SIG-M5 treated with dmso at 0.1 percent for 504 hours (cell line): ENCODE results near the gene ZBTB45.
"Not testable (repeated sequence)": the region's sequence is repeated elsewhere in the genome, so short reads cannot be mapped to it uniquely, and the experiment has no call there.

Source experiments
- DNase-seq: peaks from one replicate; lab custom pipeline; 2025; ENCODE audit not compliant: unreplicated experiment; lab: John Stamatoyannopoulos, UW

ZBTB45 gene

DNA sequence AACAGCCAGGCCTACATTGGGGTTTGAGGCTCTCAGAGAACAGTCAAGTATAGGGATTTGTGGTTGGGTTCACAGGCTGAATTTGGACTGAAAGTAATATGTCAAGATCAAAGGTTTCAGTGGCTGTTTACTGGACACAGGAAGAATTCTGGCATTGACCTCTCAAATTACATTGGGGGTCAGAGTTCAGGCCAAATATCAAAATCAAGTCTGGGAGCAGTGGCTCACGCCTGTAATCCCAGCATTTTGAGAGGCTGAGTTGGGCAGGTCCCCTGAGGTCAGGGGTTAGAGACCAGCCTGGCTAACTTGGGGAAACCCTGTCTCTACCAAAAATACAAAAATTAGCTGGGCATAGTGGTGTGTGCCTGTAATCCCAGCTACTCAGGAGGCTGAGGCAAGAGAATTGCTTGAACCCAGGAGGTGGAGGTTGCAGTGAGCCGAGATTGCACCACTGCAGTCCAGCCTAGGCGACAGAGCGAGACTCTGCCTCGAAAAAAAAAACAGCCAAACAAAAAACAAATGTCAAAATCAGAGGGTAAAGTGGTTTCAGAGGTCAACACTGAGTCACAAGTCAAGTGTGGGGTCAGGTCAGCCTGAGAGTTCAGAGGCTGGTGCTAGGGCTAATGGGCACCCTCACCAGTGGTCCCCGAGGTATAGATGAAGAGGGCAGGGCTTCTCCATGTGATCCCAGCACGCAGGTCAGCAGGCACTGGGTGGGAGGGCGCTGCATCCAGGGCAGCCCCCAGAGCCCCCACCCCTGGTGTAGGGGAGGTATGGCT is 9.3 kb downstream of the ZBTB45 start:
- no peak for DNase-seq

DNA sequence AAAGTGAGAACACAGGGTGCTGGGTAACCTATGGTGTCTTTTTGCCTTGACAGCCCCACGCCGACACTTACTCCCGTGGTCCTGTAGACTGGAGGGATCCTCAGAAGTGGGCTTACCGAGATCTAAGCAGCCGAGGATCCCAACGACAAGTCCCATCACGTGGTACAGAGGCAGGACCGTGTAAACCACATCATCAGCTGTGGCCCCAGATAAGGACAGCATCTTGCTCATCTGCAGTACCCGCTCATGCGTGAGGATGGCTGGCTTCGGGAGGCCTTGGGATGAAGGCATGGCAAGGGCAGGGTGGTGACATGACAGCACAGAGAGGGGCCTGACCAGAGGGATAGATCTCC is 9.9 kb downstream of the ZBTB45 start:
- no peak for DNase-seq

DNA sequence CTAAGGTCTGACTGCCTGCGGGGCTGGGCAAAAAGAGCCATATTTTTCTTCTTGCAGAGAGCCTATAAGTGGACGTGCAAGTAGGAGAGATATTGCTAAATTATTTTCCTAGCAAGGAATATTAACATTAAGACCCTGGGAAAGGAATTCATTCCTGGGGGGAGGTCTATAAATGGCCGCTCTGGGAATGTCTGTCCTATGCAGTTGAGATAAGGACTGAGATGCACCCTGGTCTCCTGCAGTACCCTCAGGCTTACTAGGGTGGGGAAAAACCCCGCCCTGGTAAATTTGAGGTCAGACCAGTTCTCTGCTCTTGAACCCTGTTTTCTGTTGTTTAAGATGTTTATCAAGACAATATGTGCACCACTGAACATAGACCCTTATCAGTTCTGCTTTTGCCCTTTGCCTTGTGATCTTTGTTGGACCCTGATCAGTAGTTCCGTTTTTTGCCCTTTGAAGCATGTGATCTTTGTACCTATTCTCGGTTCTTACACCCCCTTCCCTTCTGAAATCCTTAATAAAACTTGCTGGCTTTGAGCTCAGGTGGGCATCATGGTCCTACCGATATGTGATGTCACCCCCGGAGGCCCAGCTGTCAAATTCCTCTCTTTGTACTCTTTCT is 11.9 kb downstream of the ZBTB45 start:
- not testable (repeated sequence) for DNase-seq

DNA sequence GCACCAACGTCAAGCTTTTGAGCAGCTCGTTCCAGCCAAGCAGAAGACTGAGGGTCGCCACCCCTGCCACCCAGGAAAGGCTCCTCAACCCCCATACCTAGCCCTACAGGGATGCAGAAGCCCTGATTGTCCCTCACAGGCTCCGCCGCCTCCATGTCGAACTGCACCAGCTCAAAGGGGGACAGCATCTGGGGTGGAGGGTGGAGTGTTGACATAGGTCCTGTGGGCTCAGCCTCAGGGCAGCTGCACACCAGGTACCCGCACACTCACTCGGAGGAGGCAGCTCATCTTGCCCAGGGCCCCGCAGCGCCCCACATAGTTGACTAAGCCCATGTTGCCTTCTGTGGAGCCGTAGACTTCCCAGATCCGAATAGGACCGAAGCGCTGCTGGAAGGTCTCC is 19.4 kb downstream of the ZBTB45 start:
- no peak for DNase-seq

DNA sequence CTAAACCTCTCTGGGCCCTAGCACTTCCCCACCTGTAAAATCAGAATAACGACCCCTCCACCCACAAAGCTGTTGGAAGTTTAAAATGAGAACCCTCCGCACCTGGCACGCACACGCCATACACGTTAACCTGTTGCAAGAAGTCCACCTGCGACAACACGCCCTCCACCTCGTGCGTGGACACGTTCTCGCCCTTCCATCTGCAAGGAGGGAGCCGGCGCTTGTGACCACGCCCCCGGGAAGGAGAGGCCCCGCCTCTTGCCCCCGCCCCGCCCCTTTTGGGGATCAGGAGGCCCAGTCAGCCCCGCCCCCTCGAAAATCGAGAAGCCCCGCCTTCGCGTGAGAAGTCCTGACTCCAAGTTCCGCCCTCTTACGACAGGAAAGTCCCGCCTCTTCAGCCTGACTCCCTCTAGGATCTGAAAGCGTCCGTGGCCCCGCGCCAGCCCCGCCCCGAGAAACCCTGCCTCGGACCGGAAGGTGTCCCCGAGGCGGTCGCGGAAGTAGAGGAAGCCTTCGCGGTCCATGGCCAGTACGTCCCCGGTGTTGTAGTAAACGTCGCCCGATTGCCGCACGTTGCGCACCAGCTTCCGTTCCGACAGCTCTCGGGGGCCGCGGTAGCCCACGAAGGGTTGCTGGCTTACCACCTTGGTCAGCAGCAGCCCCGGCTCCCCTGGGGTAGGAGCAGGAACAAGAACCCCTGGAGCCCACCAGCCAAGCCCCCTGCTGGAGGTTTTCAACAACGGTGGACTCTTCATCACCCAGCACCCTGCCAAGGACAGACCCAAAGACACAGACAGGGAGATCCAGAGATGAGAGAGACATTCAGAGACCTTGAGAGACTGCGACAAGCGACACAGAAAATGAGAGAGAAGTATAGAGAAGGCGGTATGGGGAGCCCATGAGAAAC is 20.3 kb downstream of the ZBTB45 start:
- DNase-seq, result peak; percentile 98

DNA sequence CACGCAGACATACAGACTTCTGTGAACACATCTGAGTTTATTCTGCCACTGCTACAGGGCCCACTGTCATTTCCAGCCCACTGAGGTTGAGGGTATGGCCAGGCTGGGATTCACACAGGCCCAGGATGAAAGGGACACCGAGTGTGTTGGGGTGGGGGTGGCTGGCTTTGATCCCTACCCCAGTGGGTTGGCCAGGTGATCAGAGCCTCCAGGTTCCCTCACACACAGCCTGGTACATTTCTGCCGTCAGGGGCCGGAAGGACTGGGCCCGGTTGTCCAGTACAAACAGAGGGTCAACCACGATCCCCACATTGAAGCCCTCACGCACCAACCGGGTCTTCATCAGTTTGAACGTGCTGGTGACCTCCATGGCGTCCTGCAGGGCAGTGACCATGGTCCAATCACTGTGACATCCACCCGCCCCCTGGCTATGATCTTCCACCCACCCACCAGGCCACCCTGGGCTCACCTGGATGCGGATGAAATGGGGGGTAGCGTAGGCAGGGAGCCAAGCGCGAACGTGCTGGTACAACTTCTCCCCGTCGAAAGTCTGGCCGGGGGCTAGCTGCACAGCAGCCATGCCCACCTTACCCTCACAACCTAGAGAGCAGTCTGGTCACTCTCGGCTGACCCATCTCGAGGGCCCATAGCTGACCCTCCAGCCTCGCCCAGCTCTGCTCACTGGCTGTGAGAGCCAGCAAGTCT is 21.1 kb downstream of the ZBTB45 start:
- DNase-seq, result no peak

DNA sequence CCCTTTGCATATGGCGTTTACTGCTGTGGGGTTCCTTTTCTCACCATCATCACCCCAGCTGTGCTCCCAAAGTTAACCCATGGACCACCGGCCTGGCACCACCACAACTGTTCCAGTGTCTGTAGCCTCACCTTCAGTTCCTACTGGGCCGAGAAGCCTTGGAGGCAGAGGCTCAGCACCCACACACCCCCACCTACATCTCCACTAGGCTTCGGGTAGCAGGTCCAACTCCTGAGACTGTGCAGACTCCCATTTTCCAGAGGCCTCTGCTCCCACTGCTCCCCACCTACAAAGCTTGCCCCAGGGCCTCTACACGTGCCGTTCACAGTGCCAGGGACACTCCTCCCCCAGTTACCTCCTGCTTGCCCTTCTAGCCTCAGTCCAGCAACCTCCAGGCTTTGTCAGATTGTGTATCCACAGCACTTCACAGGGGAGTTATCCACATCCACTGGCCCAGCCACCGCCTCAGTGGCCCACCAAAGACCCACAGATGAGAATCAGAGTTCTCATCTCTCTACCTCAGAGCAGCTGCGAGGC is 21.9 kb downstream of the ZBTB45 start:
- no peak for DNase-seq

DNA sequence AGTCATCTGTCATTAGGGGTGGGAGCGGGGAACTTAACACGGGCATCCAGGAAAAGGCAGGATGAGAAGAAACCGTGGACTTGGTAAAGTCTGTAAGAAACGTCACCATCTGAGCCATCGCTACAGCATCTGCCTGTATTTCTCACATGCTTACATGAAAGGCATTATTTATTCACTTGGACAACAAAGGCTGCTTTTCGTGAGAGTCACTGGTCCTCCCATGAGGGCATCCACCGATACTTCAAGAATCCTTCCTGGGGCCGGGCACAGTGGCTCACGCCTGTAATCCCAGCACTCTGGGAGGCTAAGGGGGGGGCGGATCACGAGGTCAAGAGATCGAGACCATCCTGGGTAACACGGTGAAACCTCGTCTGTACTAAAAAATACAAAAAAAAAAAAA is 27.3 kb downstream of the ZBTB45 start:
- DNase-seq, result no peak

DNA sequence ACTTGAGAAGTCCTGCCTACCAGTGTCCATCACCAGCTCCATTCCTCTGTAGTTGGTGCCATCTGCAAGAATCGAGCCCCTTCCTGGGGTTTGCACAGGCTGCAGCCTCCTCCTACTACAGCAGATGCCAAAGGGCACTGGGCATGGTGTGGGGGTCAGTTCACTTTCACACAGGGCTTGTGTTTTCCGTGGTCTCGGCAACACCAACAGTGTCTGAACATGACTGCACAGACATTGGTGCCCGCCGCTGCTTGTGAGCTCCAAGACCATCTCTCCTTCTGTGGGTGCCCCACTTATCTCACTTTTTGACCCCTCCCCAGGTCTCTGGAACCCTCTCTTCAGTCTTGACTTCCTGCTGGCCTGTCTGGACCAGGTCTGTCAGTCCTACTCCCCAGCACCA is 28.2 kb downstream of the ZBTB45 start:
- no peak for DNase-seq

DNA sequence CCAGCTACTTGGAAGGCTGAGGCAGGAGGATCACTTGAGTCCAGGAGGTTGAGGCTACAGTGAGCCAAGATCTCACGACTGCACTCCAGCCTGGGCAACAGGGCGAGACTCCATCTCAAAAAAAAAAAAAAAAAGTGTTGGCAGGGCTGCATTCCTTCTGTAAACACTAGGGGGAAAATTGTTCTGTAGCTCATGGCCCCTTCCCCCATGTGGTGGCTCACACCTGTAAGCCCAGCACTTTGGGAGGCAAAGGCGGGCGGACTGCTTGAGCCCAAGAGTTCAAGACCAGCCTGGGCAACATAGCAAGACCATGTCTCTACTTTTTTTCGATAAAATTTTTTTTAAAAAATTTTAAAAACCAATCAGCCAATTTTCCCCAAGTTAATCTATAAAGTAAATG is 35.3 kb downstream of the ZBTB45 start:
- not testable (repeated sequence) for DNase-seq

DNA sequence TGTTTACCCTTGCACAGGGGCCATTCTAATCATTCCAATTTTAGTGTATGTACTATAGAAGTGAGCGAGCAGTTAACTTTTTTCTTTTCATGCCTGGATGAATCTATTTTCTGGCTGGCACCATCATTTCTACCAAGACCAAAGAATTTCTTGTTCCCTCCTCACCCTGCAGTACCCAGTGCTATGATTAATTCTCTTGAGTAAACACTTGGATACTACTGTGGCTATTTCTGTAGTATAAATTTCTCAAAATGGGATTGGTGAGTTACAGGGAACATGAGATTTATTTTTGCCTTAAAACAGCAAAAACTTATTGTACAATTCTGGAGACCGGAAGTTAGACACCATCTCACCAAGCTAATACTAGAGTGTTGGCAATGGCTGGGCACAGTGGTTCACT is 35.8 kb downstream of the ZBTB45 start:
- no peak for DNase-seq

DNA sequence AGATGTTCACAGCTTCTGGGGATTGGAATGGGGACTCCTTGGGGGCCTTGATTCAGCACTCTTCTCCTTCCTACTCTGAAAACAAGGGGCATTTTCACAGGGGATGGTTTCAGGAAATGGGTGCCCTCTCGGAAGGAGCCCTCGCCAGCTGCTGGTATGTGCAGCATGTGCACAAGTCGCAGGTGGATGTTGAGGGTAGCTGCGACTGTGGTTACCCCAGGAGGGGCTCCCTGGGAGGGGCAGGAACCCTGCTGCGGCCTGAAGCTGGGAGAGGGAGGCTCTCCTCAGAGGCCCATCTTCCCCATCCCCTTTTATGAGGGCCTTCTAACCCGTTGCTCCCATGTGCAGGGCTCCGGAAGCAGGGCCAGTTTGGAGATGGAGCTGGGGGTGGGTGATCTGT is 37.2 kb downstream of the ZBTB45 start:
- DNase-seq, result no peak

DNA sequence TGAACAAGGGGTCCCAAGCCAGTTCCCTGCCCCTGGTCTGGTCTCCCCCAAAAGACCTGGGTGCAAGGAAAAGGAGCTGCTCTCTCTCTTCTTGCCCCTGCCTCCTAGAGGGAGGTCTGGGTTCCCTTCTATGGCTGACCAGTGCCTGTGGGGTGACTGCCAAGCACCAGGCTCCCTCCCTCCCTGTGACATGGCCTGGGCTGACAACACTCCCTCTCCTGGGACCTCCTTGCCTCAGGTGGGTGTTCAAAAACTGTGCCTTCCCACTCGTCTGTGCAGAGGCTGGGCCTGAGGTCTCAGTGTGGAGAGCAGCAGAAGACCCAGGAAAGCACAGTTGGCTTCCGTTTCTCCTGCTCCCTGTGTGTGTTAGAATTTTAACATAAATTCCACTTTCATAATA is 38.8 kb downstream of the ZBTB45 start:
- no peak for DNase-seq

DNA sequence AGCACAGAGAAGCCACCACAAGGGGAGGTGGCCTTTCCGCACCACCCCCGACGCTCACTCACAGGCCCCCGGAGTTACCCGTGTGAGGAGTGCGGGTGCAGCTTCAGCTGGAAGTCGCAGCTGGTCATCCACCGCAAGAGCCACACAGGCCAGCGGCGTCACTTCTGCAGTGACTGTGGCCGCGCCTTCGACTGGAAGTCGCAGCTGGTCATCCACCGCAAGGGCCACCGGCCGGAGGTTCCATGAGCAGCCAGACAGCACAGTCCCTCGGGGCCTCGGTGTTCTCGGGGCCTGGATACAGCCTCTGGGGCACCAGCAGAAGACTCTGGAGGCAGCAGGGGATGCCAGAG is 39.2 kb downstream of the ZBTB45 start:
- no peak for DNase-seq

DNA sequence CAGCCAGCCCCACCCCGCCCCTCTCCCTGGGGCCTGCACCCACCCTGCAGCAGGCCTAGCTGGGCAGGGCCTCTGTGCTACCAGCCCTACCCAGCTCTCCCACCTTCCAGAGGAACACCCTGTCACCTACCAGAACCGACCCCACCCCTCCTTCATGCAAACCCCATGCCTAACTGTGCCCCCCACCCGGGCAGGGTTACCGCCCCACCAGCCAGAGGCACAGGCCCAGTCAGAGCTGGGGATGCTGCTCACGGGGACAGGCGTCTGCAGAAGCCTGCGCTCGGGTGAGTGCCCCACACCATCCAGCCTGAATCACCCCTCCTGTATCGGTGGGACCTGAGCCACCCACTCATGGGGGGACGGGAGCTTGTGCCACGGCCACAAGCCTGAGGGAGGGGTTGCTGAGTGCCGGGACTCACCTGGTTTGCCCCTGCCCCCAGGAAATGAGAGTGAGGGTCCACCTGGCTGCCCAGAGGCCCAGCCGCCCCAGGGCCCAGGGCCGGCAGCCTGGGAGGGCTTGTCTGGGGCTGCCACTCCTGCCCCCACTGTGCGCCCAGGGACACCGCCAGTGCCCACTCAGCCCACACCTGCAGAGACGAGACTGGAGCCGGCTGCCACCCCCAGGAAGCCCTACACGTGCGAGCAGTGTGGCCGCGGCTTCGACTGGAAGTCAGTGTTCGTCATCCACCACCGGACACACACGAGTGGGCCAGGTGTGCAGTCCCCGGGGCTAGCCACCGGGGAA is 39.7 kb downstream of the ZBTB45 start:
- DNase-seq, result no peak

DNA sequence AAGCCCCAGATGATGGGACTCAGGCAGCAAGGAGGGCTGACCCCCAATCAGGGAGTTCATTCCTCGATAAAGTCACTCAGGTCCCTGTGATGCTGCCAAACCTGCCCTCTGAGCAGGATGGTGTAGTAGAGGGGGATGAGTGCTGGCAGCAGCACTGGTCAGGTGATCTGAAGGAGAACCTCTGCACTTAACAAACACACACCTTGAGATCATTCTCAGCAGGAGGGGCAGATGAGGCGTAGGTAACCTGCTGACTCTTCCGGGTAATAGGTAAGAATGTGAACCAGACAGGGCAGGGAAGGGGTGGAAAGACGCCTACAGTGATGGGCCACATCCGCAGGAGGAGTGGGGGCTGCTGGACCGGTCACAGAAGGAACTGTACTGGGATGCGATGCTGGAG is 40.3 kb downstream of the ZBTB45 start:
- no peak for DNase-seq

DNA sequence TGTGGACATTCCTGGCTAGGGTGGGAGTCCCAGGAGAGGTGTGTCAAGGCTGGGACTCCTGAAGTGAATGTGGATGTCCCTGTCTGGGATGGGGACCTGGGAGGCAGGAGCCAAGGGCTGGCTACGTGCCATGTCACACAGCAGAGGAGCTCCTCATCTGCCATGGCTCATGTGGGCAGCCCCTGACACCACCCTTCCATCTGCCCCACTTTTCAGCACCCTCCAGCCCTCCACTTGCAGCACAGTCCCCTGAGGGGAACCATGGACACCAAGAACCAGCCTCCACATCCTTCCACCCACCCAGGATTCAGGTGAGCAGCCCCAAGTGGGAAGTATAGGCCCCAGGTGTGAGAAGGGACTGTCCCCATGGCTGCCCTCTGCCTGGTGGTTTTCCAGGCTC is 41.7 kb downstream of the ZBTB45 start:
- DNase-seq, result no peak

DNA sequence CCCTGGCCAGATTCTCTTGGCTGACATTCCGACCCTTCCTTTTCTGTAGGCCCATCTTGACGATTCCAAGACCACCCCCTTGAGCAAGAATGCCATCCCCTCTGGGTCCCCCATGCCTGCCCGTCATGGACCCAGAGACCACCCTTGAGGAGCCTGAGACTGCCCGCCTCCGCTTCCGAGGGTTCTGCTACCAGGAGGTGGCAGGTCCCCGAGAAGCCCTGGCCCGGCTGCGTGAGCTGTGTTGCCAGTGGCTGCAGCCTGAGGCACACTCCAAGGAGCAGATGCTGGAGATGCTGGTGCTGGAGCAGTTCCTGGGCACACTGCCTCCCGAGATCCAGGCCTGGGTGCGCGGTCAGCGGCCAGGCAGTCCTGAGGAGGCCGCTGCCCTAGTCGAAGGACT is 42.5 kb downstream of the ZBTB45 start:
- DNase-seq, result no peak

DNA sequence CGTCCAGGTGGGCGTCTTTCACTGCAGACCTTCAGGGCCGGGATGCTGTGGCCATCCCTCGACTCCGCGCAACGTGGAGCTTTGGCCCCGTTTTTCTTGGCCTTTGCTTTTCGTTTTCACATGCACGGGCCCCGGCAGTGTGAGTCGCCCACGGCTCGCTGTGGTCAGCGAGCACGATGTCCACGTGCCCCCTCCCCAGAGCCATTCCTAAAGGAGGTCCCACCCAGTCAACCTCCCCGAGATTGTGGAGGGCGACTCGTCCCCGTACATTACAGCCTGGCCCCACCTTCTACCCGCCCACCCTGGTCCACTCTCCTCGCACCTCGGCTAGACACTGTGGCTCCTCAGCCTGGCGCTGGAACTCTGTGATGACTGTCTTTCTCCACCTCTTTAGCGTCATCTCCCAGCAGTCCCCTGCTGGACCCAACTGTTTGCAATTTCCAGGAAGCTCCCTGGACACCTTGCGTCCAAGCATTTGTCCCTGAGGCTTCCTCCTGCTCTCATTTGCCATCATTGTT is 43.1 kb downstream of the ZBTB45 start:
- no peak for DNase-seq
